ENCODE results near the gene FCER2.

GRCh38 chr19:7676854-7677253 is 25.1 kb downstream of the FCER2 start, which contains the start of gene MCEMP1:
- TF ChIP-seq CTCF (IDR thresholded peaks at IDR 0.05), result no peak
- TF ChIP-seq POLR2A (IDR thresholded peaks at IDR 0.05), result no peak
